DMS 273 (cell line): ENCODE data around the gene FER1L5.
"Not testable (repeated sequence)": the region's sequence is repeated elsewhere in the genome, so short reads cannot be mapped to it uniquely, and the experiment has no call there.

Experiments
- DNase-seq: peaks from one replicate; lab custom pipeline; 2025; ENCODE audit not compliant: unreplicated experiment; lab: John Stamatoyannopoulos, UW

Gene FER1L5

GRCh38 chr2:96633641-96634040, 8.9 kb upstream of the FER1L5 start:
- no peak for DNase-seq

GRCh38 chr2:96636551-96637171, 5.9 kb upstream of the FER1L5 start:
- no peak for DNase-seq

- peak; percentile 88 for DNase-seq
Observed at GRCh38 chr2:96637385-96638143, 5.0 kb upstream of the FER1L5 start.

- peak; percentile 98 for DNase-seq
Observed at GRCh38 chr2:96638144-96639121, 4.1 kb upstream of the FER1L5 start, which contains the start of gene KANSL3. Gene KANSL3, minus strand, starts transcription at chr2:96638312. Its CDS starts 1,177 bp downstream, at chr2:96637135.

- DNase-seq = no peak
Observed at GRCh38 chr2:96647681-96648080, 5.1 kb downstream of the FER1L5 start.

GRCh38 chr2:96648306-96648930, 5.9 kb downstream of the FER1L5 start:
- no peak for DNase-seq

GRCh38 chr2:96649342-96649741, 6.8 kb downstream of the FER1L5 start:
- no peak for DNase-seq

GRCh38 chr2:96651793-96652192, 9.2 kb downstream of the FER1L5 start:
- no peak for DNase-seq

- DNase-seq = not testable (repeated sequence)
Observed at GRCh38 chr2:96654791-96655190, 12.2 kb downstream of the FER1L5 start.

GRCh38 chr2:96655526-96655925, 13.0 kb downstream of the FER1L5 start:
- no peak for DNase-seq

GRCh38 chr2:96656540-96656939, 14.0 kb downstream of the FER1L5 start:
- no peak for DNase-seq

- DNase-seq = no peak
Observed at GRCh38 chr2:96661324-96661723, 18.8 kb downstream of the FER1L5 start.

GRCh38 chr2:96662360-96662759, 19.8 kb downstream of the FER1L5 start:
- no peak for DNase-seq

- no peak for DNase-seq
Observed at GRCh38 chr2:96663177-96663576, 20.6 kb downstream of the FER1L5 start.

GRCh38 chr2:96663829-96664228, 21.3 kb downstream of the FER1L5 start:
- no peak for DNase-seq

- no peak for DNase-seq
Observed at GRCh38 chr2:96664366-96664925, 21.9 kb downstream of the FER1L5 start.

- no peak for DNase-seq
Observed at GRCh38 chr2:96665083-96665569, 22.6 kb downstream of the FER1L5 start.

GRCh38 chr2:96665717-96666116, 23.2 kb downstream of the FER1L5 start:
- DNase-seq = not testable (repeated sequence)

GRCh38 chr2:96668771-96669170, 26.2 kb downstream of the FER1L5 start:
- no peak for DNase-seq

GRCh38 chr2:96669539-96670215, 27.1 kb downstream of the FER1L5 start:
- DNase-seq = no peak
